Skeletal muscle cell (primary cell): ENCODE results near the gene MTPN.

Experiments
- DNase-seq: peaks from one replicate; pipeline ENCODE4 v3.0.0-alpha.2; 2010; ENCODE audit warnings: low read depth
- H3K4me3 ChIP-seq: 2 replicates; pipeline ENCODE4 v1.5.1; 2011; ENCODE audit warnings: low read depth, mild to moderate bottlenecking, control low read depth, low read length, moderate library complexity

The MTPN gene

DNA sequence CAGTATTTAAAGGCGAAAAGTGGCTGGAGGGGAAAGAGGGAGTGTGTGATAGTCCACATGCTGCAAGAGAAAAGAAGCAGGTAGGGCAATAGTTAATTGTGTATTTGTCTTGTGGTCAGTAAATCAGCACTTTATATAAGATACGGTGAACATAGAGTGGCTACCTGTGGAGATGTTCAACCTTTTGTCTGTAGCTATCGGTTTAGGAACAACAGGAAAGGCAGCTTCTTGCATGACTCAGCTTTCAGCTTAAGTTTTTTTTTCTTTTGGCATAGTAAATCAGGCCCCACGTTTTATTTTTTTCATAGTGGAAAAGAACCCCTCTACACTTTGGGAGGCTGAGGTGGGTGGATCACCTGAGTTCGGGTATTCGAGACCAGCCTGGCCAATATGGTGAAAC, 14.2 kb upstream of the MTPN start:
- no peak for DNase-seq

DNA sequence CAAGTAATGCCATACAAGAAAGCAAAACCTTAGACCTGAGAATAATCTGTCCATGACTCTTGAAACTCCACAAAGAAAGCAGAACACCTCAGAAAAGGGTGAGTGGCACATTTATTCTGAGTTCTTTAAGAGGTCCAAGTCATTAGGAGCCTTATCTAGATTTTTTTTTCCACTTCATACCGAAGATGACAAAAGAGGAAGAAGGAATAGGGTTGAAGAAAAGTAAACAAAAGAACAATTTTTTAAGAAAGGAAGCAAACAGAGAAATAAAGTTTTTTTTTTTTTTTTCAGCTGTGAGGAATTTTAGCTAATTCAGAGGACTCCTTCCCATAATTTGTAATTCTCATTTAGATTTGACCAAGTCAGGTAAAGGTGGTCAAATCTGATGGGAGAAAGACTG, 13.1 kb upstream of the MTPN start:
- no peak overlapping the region for H3K4me3 ChIP-seq
- DNase-seq, result no peak

More for the DNA sequence above, 14.2 kb upstream of the MTPN start:
- no peak overlapping the region for H3K4me3 ChIP-seq

- no peak overlapping the region for H3K4me3 ChIP-seq
- DNase-seq, result no peak
These were observed 4.9 kb upstream of the MTPN start for GRCh38 chr7:135981958-135982646.

GRCh38 chr7:135980665-135981180, 3.6 kb upstream of the MTPN start:
- no peak overlapping the region for H3K4me3 ChIP-seq
- DNase-seq, result peak; percentile 38

GRCh38 chr7:135980012-135980551, 2.9 kb upstream of the MTPN start:
- no peak for DNase-seq
- no peak overlapping the region for H3K4me3 ChIP-seq

DNA sequence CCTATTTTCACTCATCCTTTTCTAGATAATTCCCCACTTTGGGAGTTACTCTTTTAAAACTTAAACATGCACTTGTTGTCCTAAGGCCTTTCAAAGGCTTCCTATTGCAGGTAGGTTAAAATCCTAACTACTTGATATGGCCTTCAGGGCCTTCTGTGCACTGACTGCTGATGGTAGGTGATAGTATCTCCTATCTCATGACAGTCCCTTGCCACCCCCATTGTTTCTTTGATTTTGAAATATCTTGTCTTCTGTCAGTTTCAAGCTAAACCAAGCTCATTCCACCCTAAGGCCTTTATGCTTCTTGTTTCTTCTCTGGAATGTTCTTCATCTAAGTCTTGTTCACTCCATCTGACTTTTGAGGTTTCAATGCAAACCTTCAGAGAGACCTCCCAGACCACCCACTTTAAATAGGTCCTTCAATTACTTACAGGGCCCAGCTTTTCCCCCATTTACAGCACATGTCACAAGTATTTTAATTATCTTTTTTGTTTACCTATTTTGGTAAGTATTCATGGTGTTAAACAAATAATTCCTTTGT, 2.4 kb upstream of the MTPN start:
- no peak for DNase-seq
- no peak overlapping the region for H3K4me3 ChIP-seq

DNA sequence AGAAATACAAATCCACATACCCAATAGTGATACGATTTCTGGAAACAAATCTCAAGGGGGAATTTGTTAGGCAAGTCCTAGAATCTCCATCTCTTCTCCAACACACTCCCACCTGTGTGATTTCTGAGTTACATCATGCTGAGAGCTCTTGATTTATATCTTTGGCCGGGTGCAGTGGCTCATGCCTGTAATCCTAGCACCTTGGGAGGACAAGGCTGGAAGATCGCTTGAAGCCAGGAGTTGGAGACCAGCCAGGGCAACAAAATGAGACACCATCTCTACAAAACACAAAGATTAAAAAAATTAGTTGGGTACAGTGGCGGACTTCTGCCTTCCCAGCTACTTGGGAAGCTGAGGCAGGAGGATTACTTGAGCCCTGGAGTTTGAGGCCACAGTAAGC, 1.5 kb upstream of the MTPN start:
- H3K4me3 ChIP-seq, result no peak overlapping the region
- no peak for DNase-seq

- no peak for DNase-seq
- H3K4me3 ChIP-seq, result peak overlapping the region; percentile 99
These were observed 545 bp upstream of the MTPN start for GRCh38 chr7:135977742-135978066.

DNA sequence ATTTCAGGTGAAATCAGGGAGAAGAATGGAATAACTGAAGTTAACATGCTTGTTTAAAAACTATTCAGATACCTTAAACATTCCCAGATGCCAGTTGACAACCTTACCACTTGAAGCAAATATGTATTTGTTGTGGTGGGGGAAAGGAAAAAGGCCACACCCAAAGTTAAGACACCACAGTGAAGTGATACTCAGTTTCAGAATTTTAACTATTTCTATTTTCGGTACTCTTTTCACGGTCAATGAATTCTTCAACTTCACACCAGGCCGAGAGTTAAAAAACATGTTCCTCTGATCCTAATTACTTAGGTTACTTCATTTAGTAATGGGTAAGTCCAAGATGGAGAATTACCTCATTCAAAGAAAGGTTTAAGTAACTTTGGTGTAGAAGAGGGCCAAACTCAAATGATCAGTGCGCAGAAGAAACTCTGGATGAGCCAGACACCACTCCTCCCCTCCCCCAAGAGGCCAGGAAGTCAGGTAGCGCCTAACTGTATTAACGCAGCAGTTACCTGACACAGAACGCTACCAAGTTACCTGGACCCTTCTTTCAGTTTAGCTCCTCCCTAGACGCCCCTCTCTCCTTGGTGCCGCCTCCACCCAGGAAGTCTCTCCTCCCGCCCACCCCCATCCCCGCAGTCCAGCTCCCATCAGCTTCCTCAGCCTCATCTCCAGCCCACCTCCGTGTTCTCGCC, 700 bp downstream of the MTPN start:
- H3K4me3 ChIP-seq, result peak overlapping the region; percentile 99
- no peak for DNase-seq

DNA sequence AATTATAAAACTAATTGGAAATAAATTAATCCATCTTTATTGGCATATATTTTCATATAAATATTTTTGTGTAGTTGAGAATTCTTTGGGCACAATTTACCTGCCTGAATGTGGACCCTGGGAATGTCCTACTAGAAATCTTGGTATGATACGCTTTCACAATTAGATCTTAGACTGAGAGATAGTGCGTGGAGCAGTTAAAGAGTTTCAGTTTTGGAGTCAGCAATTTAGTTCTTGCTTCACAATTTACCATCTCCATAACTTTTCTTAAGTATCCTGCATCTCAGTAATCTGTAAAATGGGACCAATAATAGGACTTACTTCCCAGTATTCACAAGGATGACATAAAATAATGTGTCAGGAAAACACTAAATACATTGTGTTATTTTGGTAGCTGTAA, 2.0 kb downstream of the MTPN start:
- no peak overlapping the region for H3K4me3 ChIP-seq
- DNase-seq, result no peak

GRCh38 chr7:135974667-135975066, 2.5 kb downstream of the MTPN start:
- DNase-seq, result no peak
- H3K4me3 ChIP-seq, result no peak overlapping the region

- no peak for DNase-seq
These were observed 5.8 kb downstream of the MTPN start for GRCh38 chr7:135971366-135971725.

DNA sequence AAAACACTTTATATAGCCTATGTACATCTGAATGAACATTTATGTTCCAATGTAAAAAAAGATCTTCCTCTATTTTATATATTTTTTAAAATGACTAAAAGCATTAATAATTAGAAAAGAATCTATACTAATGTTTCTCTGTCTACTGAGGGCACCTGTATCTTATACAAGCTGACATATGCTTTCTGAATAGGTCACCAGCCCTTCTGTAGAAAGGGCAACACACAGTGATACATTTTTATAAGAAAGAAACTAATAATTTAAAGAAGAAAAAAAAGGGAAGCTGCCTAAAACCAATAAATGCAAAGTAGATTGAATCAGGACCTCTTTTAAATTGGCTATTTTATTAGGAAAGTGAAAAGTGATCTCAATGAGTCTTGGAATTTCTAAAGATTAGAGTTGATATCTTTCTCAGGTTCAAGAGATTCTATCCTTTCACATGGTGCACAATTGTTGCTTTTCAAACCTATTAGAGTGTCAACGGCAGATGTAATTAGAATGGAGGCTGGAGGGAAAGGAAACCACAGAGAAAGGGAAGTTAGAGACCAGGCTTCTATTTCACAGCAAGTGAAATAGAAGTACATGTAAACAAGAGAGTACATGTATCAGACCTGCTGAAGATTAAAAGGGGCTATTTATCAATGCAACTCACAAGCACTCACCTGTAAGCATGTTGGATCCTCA, 6.3 kb downstream of the MTPN start:
- DNase-seq, result no peak
- no peak overlapping the region for H3K4me3 ChIP-seq

More at GRCh38 chr7:135971366-135971725, 5.8 kb downstream of the MTPN start:
- H3K4me3 ChIP-seq, result no peak overlapping the region

- DNase-seq, result no peak
- no peak overlapping the region for H3K4me3 ChIP-seq
These were observed 7.1 kb downstream of the MTPN start for GRCh38 chr7:135970045-135970444.

- no peak for DNase-seq
- H3K4me3 ChIP-seq, result no peak overlapping the region
These were observed 10.7 kb downstream of the MTPN start for GRCh38 chr7:135966341-135967043.

DNA sequence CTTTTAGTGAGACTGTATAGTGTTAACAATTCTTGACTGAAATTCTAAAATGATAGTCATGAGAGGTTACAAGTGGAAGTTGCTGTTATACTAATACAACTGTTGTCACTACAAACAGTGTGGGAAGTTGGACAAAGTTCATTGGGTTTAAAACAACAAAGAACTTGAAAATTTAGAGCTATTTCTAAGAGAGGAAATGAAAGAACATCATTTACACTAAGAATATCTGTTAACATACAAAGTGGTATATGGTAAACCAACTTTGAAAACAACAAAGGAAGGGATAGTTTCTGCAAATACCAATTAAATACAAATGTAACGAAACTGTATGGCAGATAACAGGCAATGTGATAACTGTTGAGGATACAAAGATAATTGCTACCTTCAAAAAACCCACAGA, 11.6 kb downstream of the MTPN start:
- no peak overlapping the region for H3K4me3 ChIP-seq
- DNase-seq, result no peak

DNA sequence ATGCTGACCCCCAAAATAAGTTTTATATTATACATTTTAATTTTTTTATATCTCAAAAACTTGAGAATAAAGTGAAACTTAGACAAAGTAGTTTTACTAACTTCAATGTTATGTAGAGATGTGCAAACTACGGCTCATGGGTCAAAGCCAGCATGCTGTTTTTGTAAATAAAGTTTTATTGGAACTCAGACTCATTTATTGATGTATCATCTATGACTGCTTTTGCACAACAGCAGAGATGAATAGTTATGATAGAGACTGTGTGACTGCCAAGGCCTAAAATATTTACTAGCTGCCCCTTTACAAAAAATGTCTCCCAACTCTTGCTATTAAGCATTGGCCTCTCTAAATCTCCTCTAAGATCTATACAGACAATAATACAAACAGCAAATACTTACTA, 12.4 kb downstream of the MTPN start:
- no peak for DNase-seq
- no peak overlapping the region for H3K4me3 ChIP-seq

DNA sequence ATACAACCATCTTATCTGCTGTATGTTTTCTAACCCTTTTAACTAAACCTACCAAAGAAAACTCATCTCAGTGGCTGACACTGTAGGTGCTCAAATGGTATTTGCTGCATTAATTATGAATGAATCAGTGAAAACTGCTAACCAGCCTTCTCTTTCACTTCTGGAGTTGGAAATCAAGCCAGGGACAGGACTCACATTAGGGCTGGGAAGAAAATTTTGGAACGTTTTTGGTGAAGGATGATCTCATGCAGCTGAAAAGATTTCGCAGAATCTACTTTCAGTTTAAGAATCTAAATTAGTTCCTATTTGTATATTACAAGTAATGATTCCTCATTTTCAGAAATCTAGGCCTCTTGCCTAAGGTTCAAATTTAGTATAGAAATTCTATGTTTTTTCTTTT, 12.9 kb downstream of the MTPN start:
- DNase-seq, result no peak
- no peak overlapping the region for H3K4me3 ChIP-seq

DNA sequence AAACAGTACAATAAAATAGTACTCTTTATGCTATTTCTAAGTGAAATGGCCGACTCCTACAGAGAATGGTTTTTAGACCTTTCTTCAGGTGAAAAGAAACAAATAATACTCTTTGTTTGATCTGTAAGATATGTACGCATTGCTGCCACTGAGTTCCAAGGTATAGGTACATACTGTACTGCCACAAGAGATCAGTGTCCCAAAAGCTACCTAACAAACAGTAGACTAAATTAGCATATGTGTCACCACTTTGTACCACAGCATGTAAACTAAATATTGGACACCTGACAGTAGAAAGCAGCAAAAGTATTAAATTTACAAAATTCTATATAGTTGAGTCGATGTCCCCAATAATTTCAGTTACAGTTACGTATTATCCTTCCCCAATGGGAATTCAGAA, 14.4 kb downstream of the MTPN start:
- no peak overlapping the region for H3K4me3 ChIP-seq
- no peak for DNase-seq
